Calu3 (cell line): ENCODE data around the gene LAMA2. TPM values are rescaled to one million over a fixed set of nuclear protein-coding genes. Genes with fewer than 3 reads are reported as not detected.

ENCODE experiments used
- BruUV-seq: library from RNA; stranded (reverse); fragments of 400-500 nt; replicated peaks from 2 replicates; lab custom pipeline; 2021; lab: Mats Ljungman, UMichigan
- CTCF ChIA-PET: fragments of 300-600 bp; sonication (Branson Sonifier 250); formaldehyde crosslinking; loops from one replicate; lab custom pipeline; 2022; ENCODE audit warnings: antibody characterized with exemption; lab: Charles Lee
- DNase-seq: peaks from one replicate; pipeline ENCODE4 v3.0.0; 2022
- H3K27ac Mint-ChIP-seq: one replicate; pipeline ENCODE4 v1.8.0; 2022; ENCODE audit warnings: mixed read lengths; ENCODE audit not compliant: unreplicated experiment
- H3K27me3 Mint-ChIP-seq: one replicate; pipeline ENCODE4 v1.8.0; 2022; ENCODE audit warnings: mixed read lengths; ENCODE audit not compliant: unreplicated experiment
- H3K36me3 Mint-ChIP-seq: one replicate; pipeline ENCODE4 v1.8.0; 2022; ENCODE audit warnings: mild to moderate bottlenecking, moderate library complexity, mixed read lengths; ENCODE audit not compliant: insufficient read depth, unreplicated experiment
- H3K4me1 Mint-ChIP-seq: one replicate; pipeline ENCODE4 v1.8.0; 2022; ENCODE audit warnings: mild to moderate bottlenecking, low read depth, mixed read lengths; ENCODE audit not compliant: unreplicated experiment
- H3K4me3 Mint-ChIP-seq: one replicate; pipeline ENCODE4 v1.8.0; 2022; ENCODE audit warnings: mild to moderate bottlenecking, low read depth, moderate library complexity, mixed read lengths; ENCODE audit not compliant: unreplicated experiment
- H3K9me3 Mint-ChIP-seq: one replicate; pipeline ENCODE4 v1.8.0; 2022; ENCODE audit warnings: low read depth, mixed read lengths; ENCODE audit not compliant: unreplicated experiment
- CTCF ChIP-seq: fragments of 200-600 bp; IDR thresholded peaks from one replicate; pipeline ENCODE4 v1.8.0; 2022; ENCODE audit warnings: antibody characterized with exemption; ENCODE audit not compliant: unreplicated experiment
- intact Hi-C: fragments of 100-400 bp; cut with micrococcal nuclease; formaldehyde crosslinking; loops from one replicate; pipeline ENCODE4 v1.10.0; 2022; ENCODE audit not compliant: unreplicated experiment
- total RNA-seq: library from RNA; stranded (reverse); gene quantifications from 2 replicates; pipeline ENCODE4 v1.2.3, GENCODE V29; 2022

LAMA2 gene
- total RNA-seq, 1 experiment from 2014 or later = 0.80 TPM

DNA sequence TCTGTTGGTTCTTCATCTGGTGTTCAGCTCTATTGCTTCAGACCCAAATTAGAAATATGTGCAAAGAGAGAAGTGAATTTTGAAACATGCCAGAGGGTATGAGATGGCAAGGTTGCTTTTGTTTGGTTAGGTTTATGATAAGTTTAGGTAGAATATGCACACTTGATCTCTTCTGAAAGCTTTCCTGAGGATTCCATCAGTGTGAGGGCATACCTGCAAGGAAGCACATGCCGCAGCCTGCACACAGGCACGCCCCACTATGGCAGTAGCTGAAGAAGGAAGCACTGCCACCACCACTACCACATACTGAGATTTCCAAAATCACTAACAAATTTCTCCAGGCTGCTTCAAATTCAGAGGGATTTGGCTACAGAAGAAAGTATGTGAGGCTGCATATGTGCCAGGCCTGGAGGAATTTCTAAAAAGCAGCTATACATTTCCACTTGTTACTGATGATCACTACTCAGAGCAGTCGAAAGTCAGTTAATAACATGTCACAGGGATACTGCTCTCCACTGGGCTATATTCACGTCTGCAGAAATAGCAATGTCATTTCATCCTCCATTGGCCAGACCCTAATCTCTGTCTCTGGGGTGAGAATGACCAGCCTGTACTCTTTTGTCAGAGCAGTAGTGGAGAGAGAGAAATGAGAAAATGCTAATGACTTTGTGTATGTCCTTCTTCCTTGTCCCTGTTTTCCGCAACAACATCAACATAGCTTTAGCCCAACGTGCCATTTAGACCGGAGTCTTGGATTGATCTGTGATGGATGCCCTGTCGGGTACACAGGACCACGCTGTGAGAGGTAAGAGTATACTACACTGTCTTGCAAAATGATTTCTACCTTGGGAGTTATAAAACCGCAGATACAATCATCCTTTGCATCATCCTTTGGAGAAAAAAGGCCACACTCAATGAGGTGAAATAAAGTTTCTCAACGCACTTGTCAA is 396.7 kb downstream of the LAMA2 start:
- intact Hi-C loops = no loop called here
- Mint-ChIP-seq H3K4me1 (no peaks in the 10 kb centered on the region), H3K27ac (no peak overlapping the region), H3K27me3 (peaks cover 16% of the 10 kb centered on the region), H3K9me3 (no peaks in the 10 kb centered on the region), H3K4me3 (no peak overlapping the region), H3K36me3 (no peaks in the 10 kb centered on the region)
- no peak for TF ChIP-seq CTCF
- BruUV-seq = no TSS peak
- no peak for DNase-seq
- CTCF ChIA-PET = no interaction called here

GRCh38 chr6:129280293-129280644 is 397.3 kb downstream of the LAMA2 start:
- CTCF ChIA-PET = no interaction called here
- BruUV-seq = no TSS peak
- no peak overlapping the region for H3K4me3 Mint-ChIP-seq
- no peak overlapping the region for H3K27ac Mint-ChIP-seq
- H3K27me3 Mint-ChIP-seq = peaks cover 16% of the 10 kb centered on the region
- H3K36me3 Mint-ChIP-seq = no peaks in the 10 kb centered on the region
- no peaks in the 10 kb centered on the region for H3K9me3 Mint-ChIP-seq
- intact Hi-C loops = no loop called here
- TF ChIP-seq CTCF = no peak
- DNase-seq = no peak
- no peaks in the 10 kb centered on the region for H3K4me1 Mint-ChIP-seq

- no TSS peak for BruUV-seq
- CTCF ChIA-PET = no interaction called here
- TF ChIP-seq CTCF = no peak
- H3K27me3 Mint-ChIP-seq = peaks cover 16% of the 10 kb centered on the region
- no peak overlapping the region for H3K4me3 Mint-ChIP-seq
- intact Hi-C loops = no loop called here
- no peaks in the 10 kb centered on the region for H3K4me1 Mint-ChIP-seq
- H3K36me3 Mint-ChIP-seq = no peaks in the 10 kb centered on the region
- H3K9me3 Mint-ChIP-seq = no peaks in the 10 kb centered on the region
- no peak overlapping the region for H3K27ac Mint-ChIP-seq
- no peak for DNase-seq
These were observed 397.8 kb downstream of the LAMA2 start for GRCh38 chr6:129280749-129281148.

GRCh38 chr6:129281168-129281796 is 398.3 kb downstream of the LAMA2 start:
- no peak for TF ChIP-seq CTCF
- H3K27me3 Mint-ChIP-seq = peaks cover 16% of the 10 kb centered on the region
- intact Hi-C loops = no loop called here
- H3K36me3 Mint-ChIP-seq = no peaks in the 10 kb centered on the region
- no TSS peak for BruUV-seq
- H3K4me3 Mint-ChIP-seq = no peak overlapping the region
- no peak for DNase-seq
- H3K9me3 Mint-ChIP-seq = no peaks in the 10 kb centered on the region
- no peaks in the 10 kb centered on the region for H3K4me1 Mint-ChIP-seq
- no peak overlapping the region for H3K27ac Mint-ChIP-seq
- CTCF ChIA-PET = interaction anchor here (0.6 kb wide), 1 partner anchor 9 kb away, joined by 3 read pairs; no protein-coding TSS in a partner anchor
